GM21825 (cell line): ENCODE data around the gene ASB18.

Experiments used
- ATAC-seq: cut with Tn5 transposase; IDR thresholded peaks from one replicate; pipeline ENCODE4 v1.9.1; 2021; ENCODE audit warnings: mild to moderate bottlenecking, moderate library complexity; ENCODE audit not compliant: unreplicated experiment

The ASB18 gene

GRCh38 chr2:236176417-236176816, 87.8 kb downstream of the ASB18 start:
- no peak for ATAC-seq

GRCh38 chr2:236175548-236176150, 88.6 kb downstream of the ASB18 start:
- ATAC-seq = no peak

- no peak for ATAC-seq
These were observed 90.2 kb downstream of the ASB18 start for GRCh38 chr2:236173729-236174607.

DNA sequence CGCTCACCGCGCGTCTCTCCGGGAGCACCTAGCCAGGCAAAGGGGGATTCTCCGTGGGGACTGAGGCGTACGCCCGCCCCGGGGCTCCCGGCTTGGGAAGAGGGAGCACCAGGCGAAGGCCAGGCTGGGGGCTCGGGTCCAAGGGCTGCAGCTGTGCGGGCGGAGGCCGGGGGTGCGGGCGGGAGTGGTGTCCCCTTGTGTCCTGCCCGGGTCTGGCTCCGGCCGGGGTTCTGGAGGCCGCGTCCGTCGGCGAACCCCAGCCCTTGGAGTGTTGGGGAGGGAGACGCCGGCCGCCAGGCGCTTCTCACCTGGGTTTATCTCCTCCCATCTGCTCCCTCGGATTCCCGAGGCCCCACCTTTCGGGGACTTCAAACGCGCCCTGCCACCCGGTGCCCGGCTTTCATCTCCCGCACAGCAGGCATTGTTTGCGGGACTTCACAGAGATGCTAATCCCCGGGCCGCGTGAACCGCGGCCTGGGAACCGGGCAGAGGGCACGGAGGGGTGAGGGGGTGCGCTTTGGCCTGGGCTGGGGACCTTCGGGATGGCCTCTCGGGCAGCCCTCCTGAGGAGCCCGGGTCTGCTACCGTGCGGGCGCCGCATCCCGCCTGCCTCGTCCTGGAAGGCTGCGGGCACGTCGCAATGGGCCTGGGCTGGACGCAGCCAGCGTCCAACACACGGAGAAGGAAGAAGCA, 91.0 kb downstream of the ASB18 start:
- no peak for ATAC-seq

DNA sequence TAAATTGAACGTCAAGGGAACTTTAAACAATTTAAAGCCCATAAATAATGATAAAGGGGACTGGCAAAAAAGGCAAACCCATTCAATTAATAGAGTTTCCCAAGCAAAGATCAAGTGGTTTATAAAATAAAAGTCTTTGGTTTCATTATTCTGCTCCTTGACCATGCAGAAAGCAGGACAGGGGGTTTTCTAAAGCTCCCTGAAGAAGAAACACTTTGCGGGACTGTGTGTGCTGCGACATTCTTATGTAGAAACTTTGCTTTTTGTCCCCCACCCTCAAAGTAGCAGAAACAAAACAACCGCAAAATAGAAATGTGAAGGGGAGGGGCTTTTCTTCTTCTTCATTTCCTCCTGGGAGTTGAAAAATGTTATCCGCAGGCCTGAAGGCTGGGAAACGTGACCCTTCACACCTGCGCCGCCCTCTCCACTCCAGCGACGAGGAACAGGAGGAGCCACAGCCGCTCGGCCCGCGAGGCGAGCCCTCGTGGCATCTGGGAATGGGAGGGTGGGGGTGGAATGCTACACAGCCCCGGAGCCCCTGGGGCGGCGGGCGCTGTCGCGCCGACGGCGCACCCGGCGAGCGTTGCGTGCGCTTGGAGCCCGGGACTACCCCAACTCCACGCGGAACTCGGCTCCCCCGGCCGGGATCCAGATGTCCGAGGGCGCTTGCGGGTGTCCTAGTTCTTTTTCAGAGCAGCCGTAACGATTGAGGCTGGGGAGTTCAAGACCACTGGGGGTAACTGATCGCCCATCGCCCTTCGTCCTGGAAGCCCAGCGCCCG, 91.8 kb downstream of the ASB18 start:
- ATAC-seq = no peak

- ATAC-seq = no peak
These were observed 92.4 kb downstream of the ASB18 start for GRCh38 chr2:236171680-236172254.

DNA sequence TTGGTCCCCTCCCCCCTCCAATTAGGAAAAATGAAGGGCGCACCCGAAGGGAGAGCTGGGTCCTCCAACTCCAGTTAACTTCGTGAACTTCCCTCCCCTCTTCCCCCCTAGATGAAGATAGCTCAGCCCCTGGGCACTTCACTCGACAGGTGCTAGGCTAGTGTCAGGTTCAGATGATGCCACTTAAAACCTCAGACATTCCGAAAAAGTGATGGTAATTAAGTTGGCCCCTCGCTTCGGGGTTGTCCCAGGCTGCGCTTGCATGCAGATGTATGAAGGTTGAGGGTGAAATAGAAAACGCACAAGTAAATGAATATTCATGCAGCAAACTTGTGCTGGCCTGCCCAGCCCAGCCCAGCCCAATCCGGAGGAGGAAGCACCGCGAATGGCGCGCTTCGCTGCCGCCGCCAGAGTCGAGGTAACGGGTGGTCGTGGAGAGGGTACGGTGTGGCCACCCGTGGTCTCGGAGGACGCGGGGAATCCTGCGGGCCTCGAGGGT, 93.0 kb downstream of the ASB18 start:
- no peak for ATAC-seq

DNA sequence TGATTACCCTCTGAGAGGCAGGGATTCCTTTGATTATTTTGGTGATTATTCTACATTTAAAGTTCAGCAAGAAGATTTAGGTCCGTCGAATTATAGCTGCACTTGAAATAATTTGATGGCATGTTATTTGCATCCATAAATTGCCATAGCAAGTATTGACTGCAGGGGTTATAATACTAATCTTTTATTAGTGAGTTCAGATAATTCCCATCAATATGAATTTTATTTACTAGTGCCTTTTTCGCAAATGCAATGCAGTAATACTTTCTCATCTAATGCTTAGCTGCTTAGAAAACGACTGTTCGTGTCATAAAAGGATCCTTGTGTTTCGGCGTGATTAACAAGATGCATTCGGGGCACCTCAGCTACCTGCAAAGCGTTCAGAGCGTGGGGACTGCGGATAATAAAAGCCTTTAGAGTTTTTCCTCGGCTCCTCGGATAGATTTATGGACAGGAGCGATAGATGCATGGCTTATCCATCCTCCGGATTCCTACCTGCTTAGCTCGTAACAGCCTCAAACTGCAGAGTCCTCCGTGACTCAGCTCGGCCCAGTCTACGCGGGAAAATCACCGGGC, 93.5 kb downstream of the ASB18 start:
- ATAC-seq = no peak

DNA sequence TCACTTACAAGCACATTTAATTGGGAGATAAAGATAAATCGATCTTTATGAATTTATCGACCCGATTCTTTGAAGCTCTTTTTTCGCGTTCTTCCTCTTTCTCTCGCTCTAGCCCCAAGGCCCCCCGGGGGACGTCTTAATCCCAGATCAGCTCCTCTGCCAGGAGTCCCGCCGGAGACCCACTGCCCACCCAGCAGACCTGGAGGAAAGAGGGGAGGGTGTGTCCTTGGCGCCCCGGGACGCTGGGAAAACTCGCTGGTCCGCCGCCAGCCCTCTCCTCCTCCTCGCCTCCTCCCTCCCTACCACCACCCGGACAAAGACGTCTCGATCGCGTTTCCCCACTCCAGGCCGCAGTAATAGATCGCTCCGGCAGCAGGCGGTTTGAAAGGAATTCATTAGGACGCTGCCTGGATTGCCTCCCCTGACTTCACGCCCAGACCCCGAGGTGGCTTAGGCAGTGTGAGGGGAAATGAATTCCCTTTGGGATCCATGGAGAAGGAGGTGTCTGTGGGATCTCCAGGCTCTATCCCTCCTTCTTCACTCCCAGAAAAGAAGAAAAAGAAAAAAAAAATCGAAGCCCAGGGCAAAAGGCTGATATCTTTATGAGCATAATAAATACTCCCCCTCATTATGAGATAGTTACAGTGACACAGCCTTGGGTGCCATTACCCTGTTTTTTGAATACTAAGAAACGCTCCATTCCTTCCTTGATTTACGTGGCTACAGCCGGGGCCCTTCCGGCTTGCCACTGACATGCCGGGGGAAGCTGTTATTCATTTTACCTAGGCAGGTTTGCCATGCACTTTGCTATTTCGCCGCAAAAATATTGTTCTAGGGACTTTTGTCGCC, 94.2 kb downstream of the ASB18 start:
- ATAC-seq = no peak

GRCh38 chr2:236169151-236169721, 95.0 kb downstream of the ASB18 start:
- ATAC-seq = no peak

GRCh38 chr2:236168110-236169080, 95.8 kb downstream of the ASB18 start, which contains the start of gene GBX2:
TSS of gene GBX2 (minus strand) at chr2:236168386. CDS start at chr2:236167971, 415 bp downstream.
- no peak for ATAC-seq

DNA sequence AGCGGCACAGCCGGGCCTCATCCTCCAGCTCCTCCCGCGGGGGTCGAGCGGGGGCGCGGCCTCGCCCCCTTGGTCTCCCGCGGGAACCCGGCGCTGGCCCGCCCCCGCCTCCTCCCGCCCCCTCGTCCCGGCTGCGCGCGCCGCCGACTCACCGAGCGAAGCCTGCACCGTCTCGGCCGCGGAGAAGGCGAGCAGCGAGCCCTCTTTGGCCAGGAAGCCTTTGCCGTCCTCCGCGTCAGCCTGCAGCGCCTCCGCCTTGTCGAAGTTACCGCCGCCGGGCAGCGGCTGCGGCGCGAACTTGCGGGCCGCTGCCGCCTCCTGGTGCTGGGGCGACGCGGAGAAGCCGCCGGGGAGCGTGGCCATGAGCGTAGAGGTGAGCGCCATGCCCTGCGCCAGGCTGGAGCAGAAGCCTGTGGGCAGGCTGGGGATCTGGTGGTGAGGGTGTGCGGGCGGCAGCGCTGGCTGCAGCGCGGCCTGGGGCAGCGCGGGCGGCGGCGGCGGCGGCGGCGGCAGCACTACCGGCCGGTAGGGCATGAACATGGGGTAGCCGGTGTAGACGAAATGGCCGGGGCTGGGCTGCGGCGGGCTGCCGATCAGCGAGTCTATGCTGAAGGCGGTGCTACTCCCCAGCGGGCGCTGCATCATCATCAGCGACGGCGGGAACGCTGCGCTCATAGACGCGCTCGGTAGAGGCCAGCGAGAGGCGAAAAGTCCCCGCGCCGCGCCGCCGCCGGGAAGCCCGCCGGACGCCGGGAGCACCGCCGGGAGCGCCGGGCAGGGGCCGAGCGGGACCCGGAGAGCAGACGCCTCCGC, 96.7 kb downstream of the ASB18 start:
- no peak for ATAC-seq

GRCh38 chr2:236166796-236167296, 97.4 kb downstream of the ASB18 start:
- no peak for ATAC-seq

DNA sequence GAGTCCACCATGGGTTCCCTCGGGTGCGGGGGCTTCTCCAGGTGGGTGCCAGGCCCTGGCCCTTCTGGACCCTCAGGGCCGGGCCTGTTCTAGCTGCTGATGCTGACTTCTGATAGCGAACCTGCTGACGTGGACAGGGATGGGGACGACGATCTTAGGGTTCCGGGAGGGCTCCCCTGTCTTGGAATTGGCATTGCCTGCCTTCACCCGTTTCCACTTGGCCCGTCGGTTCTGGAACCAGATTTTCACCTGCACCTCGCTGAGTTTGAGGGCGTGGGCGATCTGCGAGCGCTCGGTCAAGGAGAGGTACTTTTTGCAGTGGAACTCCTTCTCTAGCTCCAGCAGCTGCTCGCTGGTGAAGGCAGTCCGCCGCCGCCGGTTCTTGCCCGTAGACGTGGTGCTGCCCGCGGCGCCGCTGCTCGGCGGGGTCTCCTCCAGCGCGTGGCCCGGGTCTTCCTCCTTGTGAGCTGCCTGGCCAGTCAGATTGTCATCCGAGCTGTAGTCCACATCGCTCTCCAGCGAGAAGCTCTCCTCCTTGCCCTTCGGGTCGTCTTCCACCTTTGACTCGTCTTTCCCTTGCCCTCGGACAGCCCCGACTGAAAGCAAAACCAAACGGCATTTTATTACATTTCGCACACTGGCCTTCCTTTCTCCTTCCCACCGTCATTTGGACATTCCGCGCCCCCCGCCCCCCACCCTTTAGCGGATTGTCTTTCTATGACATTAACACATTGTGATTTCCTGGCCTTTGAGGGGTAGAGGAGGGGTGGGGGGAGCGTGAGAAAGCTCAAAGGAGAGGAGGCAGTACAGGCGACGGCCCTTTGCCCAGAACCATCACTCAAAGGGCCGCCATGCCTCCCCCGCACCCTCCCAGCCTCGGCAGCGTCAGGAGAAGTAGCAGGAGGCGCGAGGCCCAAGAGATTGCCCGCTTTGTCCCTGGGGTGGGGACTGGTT, 98.1 kb downstream of the ASB18 start:
- no peak for ATAC-seq
